ENCODE measurements around the gene CCDC7.
"Not testable (repeated sequence)": the region's sequence is repeated elsewhere in the genome, so short reads cannot be mapped to it uniquely, and the experiment has no call there.

The CCDC7 gene

DNA sequence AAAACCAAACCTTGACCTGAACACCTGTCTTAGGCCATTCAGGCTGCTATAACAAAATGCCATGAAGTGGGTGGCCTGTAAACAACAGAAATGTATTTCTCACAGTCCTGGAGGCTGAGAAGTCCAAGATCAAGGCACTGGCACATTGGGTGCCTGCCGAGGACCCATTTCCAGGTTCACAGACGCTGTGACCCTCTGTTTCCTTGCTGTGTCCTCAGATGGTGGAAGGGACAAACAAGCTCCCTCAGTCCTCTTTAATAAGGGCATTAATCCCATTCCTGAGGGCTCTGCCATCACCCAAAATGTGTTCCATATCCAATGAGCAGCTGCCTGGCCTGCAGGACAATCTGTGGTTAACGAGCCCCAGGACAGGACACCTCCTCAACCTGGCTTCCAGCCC is 444.5 kb downstream of the CCDC7 start:
- no peak for DNase-seq

DNA sequence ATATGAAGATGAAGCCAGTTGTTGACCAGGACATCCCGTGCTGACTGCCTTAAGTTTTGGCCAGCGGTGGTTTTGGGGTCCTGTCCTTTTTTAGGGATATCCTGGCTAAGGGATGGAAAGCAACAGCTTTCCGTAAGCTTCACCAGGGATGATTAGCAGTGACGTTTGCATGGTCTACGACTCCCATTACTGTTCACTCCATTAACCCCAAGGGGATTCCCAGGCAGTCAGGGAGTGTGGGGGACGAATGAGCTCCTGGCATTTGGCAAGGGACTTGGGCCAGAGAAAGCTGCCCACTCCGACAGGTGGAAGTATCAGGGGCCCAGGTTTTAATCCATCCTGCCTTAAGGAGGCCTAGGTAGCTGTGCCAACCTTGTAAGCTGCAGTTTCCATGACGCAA is 445.3 kb downstream of the CCDC7 start:
- no peak for DNase-seq

- DNase-seq, result no peak
These were observed 447.5 kb downstream of the CCDC7 start for GRCh38 chr10:32893434-32893833.

DNA sequence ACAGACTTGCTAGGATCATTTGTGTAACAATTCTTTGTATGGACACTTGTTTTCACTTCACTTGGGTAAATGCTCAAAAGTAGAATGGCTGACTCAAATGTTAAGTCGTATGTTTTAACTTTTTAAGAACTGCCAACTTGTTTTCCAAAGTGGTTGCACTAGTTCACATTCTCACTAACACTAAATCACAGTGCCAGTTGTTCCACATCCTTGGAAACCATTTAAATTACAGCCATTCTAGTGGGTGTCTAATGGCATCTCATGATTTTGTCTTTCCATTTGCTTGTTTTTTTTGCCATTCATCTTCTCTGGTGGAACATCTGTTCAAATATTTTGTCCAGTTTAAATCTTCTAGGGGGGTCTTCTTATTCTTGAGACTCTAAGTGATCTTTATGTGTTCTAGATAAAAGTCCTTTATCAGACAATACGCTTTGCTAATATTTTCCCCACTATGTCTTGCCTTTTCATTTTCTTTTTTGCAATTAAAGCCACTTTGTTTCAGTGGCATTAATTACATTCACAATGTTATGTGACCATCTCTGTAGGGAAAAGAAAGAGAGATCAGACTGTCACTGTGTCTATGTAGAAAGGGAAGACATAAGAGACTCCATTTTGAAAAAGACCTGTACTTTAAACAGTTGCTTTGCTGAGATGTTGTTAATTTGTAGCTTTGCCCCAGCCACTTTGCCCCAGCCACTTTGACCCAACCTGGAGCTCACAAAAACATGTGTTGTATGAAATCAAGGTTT is 448.1 kb downstream of the CCDC7 start:
- DNase-seq, result no peak

GRCh38 chr10:32895200-32895968 is 449.4 kb downstream of the CCDC7 start:
- DNase-seq, result not testable (repeated sequence)

DNA sequence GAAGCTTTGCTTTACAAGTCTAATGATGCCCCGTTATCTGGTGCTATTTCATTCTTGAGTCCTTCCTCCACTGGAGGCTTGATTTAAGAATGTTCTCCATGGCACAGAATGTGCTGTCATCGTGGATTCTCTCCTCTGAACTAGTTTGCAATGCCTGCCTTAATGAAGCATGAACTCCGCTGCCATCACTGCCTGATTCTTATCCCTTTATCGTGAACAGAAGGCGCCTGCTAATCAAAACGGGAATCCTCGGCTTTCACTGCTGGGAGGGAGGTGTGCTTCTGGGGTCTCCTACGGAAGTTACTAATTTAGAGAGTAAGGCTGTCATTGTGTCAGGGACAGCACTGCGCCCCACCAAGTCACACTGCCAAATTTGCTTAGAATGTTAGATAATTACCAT is 455.9 kb downstream of the CCDC7 start:
- DNase-seq, result no peak

GRCh38 chr10:32905466-32905865 is 459.5 kb downstream of the CCDC7 start:
- DNase-seq, result no peak

DNA sequence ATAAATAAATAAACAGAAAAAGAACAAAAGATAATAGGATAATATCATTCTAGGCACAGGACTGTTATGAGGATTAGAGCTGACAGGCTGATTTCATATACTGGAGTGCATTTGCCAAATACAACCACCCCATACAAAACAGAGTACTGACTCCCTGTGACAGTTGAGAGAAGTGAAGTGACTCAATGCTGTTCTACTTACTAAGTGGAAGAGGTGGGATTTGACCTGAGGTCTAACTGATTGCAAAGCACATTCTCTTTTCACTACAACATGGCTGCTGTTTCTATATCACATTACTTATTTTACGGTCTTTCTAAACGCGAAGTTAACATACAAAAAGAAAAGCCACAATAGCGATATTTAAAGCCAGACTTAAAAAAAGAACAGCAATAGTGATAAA is 460.7 kb downstream of the CCDC7 start:
- DNase-seq, result no peak

DNA sequence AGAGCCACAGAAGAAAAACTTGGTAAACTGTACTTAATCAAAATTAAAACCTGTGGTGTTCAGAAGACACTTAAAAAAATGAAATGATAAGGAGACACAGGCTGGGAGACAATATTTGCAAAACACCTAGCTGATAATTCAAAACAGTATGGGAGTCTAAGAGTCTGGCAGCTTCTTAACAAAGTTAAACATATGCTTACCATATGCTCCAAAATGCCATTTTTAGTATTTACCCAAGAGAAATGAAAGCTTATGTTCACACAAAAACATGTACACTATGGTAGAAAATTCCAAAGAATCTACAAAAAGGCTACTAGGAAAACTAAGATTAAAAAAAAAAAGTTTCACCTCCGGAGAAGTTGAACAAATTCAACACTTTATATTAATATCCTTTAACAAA is 463.5 kb downstream of the CCDC7 start:
- no peak for DNase-seq

DNA sequence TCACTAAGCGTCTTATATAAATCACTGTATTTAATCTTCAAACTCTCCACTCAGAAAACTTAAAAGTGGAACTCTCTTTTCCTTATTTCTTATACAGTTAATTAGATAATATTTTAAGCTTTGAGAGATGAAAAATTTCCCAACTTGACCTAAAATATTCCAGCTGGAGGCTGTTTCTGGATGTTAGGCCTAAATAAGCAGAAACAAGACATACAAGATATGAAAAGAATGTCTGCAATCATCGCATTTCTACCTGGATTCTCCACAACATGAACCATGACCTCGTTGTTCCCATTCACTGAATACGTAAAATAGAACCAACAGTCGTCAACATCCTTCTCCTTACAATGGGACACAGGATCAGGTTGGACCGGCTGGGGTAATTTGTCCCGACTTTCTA is 464.0 kb downstream of the CCDC7 start:
- not testable (repeated sequence) for DNase-seq

- DNase-seq, result no peak
These were observed 465.5 kb downstream of the CCDC7 start for GRCh38 chr10:32911285-32912016.

- not testable (repeated sequence) for DNase-seq
These were observed 471.9 kb downstream of the CCDC7 start for GRCh38 chr10:32917817-32918216.

- no peak for DNase-seq
These were observed 476.2 kb downstream of the CCDC7 start for GRCh38 chr10:32922170-32922569.

DNA sequence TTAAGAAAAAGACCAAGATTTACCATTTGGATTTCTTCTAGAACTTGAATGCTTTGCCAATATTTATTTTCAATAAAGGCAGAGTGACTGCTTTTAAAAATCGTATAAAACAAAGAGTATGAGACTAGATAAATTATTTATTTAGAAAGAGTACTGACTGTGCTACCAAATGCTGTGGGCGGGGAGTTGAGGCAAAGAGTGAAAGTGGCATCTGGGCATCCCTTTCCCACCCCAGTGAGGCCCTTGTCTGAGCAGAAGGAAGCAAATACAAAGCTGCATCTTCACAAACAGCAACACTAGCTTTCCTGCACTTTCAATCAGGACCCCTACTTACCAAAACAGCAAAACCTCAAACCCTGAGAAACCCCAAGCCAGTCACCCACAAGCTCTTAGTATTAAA is 477.2 kb downstream of the CCDC7 start:
- no peak for DNase-seq

GRCh38 chr10:32923849-32924248 is 477.9 kb downstream of the CCDC7 start:
- DNase-seq, result no peak
